ENCODE data around the gene SDCBP2.

GRCh38 chr20:1334370-1334731 is 5.4 kb upstream of the SDCBP2 start:
- TF ChIP-seq POLR2A (IDR thresholded peaks at IDR 0.05) = no peak
- no peak for TF ChIP-seq POLR2AphosphoS5 (IDR thresholded peaks at IDR 0.05)
- TF ChIP-seq CTCF (IDR thresholded peaks at IDR 0.05) = no peak

Measured in prostate gland (tissue), 2 donors.